Thyroid gland (tissue), 4 donors: ENCODE measurements around the gene ZFYVE26. TPM values are rescaled to one million over a fixed set of nuclear protein-coding genes. Genes with fewer than 3 reads are reported as not detected.

Source experiments
- DNase-seq, 2 donors: peaks; one replicate each; pipeline ENCODE4 v3.0.0-alpha.2; 2019
- H3K27ac ChIP-seq, 3 donors: fragments of 200-600 bp; sonication (generic); 1 replicate in 2 of 3; 2 replicates in 1 of 3; pipeline ENCODE4 v1.5.1; 2016 to 2019; ENCODE audit warnings: mild to moderate bottlenecking in 1 of 3, moderate library complexity in 1 of 3
- H3K27me3 ChIP-seq: fragments of 200-600 bp; sonication (generic); one replicate; pipeline ENCODE4 v1.5.1; 2019
- H3K36me3 ChIP-seq, 2 donors: fragments of 200-600 bp; sonication (generic); one replicate each; pipeline ENCODE4 v1.5.1; 2016 to 2019
- H3K4me1 ChIP-seq, 2 donors: fragments of 200-600 bp; sonication (generic); one replicate each; pipeline ENCODE4 v1.5.1; 2017 to 2019
- H3K4me3 ChIP-seq, 3 donors: fragments of 200-600 bp; sonication (generic); replicated peaks in 1 of 3; 1 replicate in 2 of 3; 2 replicates in 1 of 3; pipeline ENCODE4 v1.5.1; 2016; ENCODE audit warnings: mild to moderate bottlenecking in 1 of 3
- H3K9me3 ChIP-seq: fragments of 200-600 bp; sonication (generic); one replicate; pipeline ENCODE4 v1.5.1; 2017
- CTCF ChIP-seq, 6 experiments: fragments of 200-600 bp in 3 of 6; fragments of 450-650 bp in 3 of 6; sonication (generic) in 3 of 6; IDR thresholded peaks; one replicate each; pipeline ENCODE4 v1.5.1; 2016 to 2019; ENCODE audit warnings: antibody characterized with exemption in 6 of 6, mild to moderate bottlenecking in 2 of 6, inconsistent platforms in 1 of 6, moderate library complexity in 1 of 6
- POLR2A ChIP-seq, 2 donors: fragments of 450-650 bp; IDR thresholded peaks; one replicate each; pipeline ENCODE4 v1.6.1; 2017; ENCODE audit warnings: antibody characterized with exemption in 2 of 2, mild to moderate bottlenecking in 2 of 2, moderate library complexity in 1 of 2
- WGBS, 2 donors: methylation state at CpG; one replicate each; pipeline ENCODE4 v1.1.5; 2017; 5-methylcytosine and 5-hydroxymethylcytosine counted together
- intact Hi-C: fragments of 100-400 bp; cut with DNase I; formaldehyde crosslinking; loops from one replicate; pipeline ENCODE4 v1.15.1; 2023
- total RNA-seq, 4 donors: library from RNA; depleted of rRNA; stranded (reverse); fragments of >200 nt; gene quantifications; one replicate each; pipeline ENCODE4 v1.2.3, GENCODE V29; 2016

Gene ZFYVE26
- total RNA-seq, 4 donors from 2014 or later: 21.5 to 49.7 (median 37.1) TPM

GRCh38 chr14:67785270-67786109 lies 30.9 kb downstream of the ZFYVE26 start:
- Histone ChIP-seq H3K27me3 (no peaks in the 10 kb centered on the region), H3K9me3 (no peaks in the 10 kb centered on the region), H3K4me3 (no peak overlapping the region), H3K27ac (no peak overlapping the region), H3K36me3 (peaks cover 71 to 97% of the 10 kb centered on the region in 2 donors), H3K4me1 (no peaks in the 10 kb centered on the region)
- intact Hi-C loops: no loop called here
- TF ChIP-seq CTCF (IDR thresholded peaks at IDR 0.05) (no peak), POLR2A (IDR thresholded peaks at IDR 0.05) (no peak)
- 93 to 95% methylated on average over 4 of the region's 4 CpGs for WGBS, 2 donors
- DNase-seq: no peak

GRCh38 chr14:67784244-67784823 lies 32.1 kb downstream of the ZFYVE26 start:
- Histone ChIP-seq H3K27ac (no peak overlapping the region), H3K4me3 (no peak overlapping the region), H3K4me1 (no peaks in the 10 kb centered on the region), H3K36me3 (peaks cover 67 to 97% of the 10 kb centered on the region in 2 donors), H3K27me3 (no peaks in the 10 kb centered on the region), H3K9me3 (no peaks in the 10 kb centered on the region)
- TF ChIP-seq POLR2A (IDR thresholded peaks at IDR 0.05): no peak
- TF ChIP-seq CTCF (IDR thresholded peaks at IDR 0.05): no peak
- 83 to 95% methylated on average over 5 of the region's 5 CpGs for WGBS, 2 donors
- no peak for DNase-seq
- intact Hi-C loops: no loop called here

GRCh38 chr14:67782090-67782489 lies 34.3 kb downstream of the ZFYVE26 start:
- WGBS, 2 donors: 33 to 89% methylated on average over 3 of the region's 3 CpGs
- H3K9me3 ChIP-seq: no peaks in the 10 kb centered on the region
- no peak overlapping the region for H3K27ac ChIP-seq
- intact Hi-C loops: no loop called here
- no peak for TF ChIP-seq POLR2A (IDR thresholded peaks at IDR 0.05)
- TF ChIP-seq CTCF (IDR thresholded peaks at IDR 0.05): no peak
- H3K4me1 ChIP-seq: no peaks in the 10 kb centered on the region
- H3K36me3 ChIP-seq: peaks cover 62 to 95% of the 10 kb centered on the region in 2 donors
- H3K27me3 ChIP-seq: no peaks in the 10 kb centered on the region
- DNase-seq: no peak
- no peak overlapping the region for H3K4me3 ChIP-seq

GRCh38 chr14:67778792-67779191 lies 37.6 kb downstream of the ZFYVE26 start:
- intact Hi-C loops: no loop called here
- DNase-seq: no peak
- Histone ChIP-seq H3K27ac (no peak overlapping the region), H3K27me3 (no peaks in the 10 kb centered on the region), H3K4me1 (no peaks in the 10 kb centered on the region), H3K4me3 (no peak overlapping the region), H3K9me3 (no peaks in the 10 kb centered on the region), H3K36me3 (peaks cover 69 to 92% of the 10 kb centered on the region in 2 donors)
- no peak for TF ChIP-seq CTCF (IDR thresholded peaks at IDR 0.05)
- TF ChIP-seq POLR2A (IDR thresholded peaks at IDR 0.05): no peak
- 85 to 94% methylated on average over 1 of the region's 1 CpG for WGBS, 2 donors
